HCEC 1CT (cell line): ENCODE measurements around the gene MAP9.
"Not testable (repeated sequence)": the region's sequence is repeated elsewhere in the genome, so short reads cannot be mapped to it uniquely, and the experiment has no call there.

Experiments used
- DNase-seq: peaks from one replicate; pipeline ENCODE4 v3.0.0-alpha.2; 2017

MAP9 gene

DNA sequence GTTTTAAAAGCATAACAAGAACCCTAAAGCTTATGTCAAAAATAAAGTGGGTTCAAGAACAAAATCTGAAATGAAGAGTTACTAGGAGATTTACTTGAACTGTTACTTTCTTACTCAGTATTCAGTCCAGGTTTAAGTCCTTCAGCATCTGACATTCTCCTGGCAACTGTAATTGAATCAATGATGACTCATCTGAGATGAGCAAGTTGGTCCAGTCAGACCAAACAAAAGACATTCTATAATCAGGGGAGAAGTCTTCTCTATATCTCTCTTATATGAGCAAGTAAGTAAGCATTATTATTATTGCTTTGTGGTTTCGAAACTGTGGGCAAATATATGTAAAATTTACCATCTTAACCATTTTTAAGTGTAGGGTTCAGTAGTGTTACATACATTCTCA is 34.6 kb downstream of the MAP9 start:
- DNase-seq: peak; percentile 36

DNA sequence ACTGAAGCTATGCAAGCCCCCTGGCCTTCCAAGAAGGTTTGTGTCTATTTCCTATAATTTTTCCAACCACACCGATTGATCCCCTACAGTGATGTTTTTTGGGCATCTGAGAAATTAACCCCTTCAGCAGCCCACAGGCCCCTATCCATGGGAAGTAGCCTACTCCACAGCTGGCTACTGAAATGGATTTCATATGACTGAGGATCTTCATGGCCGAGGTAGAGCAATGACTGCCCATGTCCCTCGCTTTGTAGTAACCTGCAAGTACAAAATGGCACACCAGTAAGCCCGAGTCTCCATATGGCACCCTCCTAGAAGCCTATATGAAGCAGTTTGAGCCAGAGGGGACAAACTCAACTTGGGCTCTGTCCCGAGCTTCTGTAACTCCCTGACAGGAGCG is 36.8 kb downstream of the MAP9 start:
- DNase-seq: no peak

DNA sequence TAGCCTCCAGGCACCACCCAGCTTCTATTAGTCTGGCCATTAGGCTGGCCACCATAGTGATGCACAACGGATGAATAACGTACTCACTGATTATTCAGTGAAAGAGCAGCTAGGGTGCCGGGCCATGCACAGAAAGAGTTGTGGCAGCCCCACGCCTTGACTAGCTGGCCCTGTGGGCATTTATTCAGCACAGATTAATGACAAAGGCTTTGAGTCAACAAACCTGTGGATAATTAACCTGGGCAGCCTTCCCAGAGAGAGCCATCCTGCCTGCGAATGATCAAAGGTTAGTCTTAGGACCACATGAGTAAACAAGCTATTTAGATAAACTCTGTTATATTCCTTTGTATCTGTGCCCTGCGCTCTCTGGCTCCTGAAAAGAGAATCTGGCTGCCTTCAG is 37.2 kb downstream of the MAP9 start:
- no peak for DNase-seq

DNA sequence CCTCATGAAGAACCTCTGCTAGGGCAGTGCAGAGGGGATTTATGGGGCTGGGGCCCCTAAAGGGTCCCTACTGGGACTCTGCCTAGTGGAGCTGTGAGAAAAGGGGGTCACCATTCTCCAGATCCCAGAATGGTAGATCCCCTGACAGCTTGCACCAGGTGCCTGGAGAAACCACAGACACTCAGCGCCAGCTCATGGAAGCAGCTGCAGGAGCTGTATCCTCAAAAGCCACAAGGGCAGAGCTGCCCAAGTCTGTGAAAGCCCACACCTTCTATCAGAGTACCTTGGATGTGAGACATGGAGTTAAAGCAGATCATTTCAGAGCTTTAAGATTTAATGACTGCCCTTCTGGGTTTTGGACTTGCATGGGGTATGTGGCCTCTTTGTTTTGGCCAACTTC is 38.6 kb downstream of the MAP9 start:
- DNase-seq: no peak

DNA sequence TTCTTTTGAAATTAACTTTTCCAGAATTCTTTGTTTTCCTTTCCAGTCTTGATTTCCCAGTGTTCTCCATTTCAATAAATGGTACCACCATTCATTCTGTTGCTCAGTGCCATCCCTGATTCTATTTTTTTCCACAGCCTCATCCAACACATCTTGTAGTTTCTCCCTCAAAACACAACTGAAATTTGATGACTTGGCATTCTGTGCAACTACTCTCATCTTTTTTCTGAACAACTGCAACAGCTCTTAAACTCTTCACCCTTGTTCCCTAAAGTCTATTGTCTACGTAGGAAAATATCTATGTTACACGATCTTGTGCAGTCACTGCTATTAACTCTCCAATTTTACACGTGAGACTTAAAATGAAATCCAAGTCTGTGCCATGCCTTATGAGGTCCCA is 40.5 kb downstream of the MAP9 start:
- DNase-seq: no peak

DNA sequence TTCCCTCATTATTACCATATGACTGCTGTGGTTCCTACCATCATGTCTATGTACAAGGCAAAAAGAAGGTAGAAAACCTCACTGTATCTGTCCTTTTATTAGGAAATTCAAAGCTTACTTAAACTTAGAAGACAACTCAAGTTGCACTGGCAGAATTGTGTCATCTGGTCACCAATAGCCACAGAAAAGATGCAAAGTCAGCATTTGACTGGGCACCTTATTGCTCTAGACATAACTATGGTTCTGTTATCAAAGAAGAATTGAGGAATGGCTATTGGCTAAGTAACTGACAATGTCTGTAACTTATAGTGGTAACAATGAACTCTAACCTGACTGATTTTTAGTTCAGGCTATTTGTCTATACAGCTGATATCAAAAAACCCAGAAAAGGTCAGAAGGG is 45.3 kb downstream of the MAP9 start:
- DNase-seq: no peak

DNA sequence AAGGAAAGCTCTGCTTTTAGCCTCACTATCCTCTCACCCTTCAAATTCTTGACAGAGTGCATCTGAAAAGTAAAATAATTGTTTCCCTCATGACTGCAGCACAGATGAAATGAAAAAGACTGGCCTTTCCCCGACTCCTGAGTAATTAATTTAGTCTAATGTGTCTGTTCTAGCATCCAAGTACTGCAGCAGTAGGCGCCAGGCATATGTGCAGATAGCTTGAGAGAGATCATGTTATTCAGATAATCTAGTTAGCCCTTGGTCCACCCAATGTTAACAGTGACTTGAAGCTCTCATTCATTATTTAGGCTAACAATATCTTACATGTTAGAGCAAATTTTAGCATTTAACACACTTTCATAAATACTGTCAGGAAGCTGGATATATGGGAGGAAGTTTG is 54.0 kb downstream of the MAP9 start:
- no peak for DNase-seq

DNA sequence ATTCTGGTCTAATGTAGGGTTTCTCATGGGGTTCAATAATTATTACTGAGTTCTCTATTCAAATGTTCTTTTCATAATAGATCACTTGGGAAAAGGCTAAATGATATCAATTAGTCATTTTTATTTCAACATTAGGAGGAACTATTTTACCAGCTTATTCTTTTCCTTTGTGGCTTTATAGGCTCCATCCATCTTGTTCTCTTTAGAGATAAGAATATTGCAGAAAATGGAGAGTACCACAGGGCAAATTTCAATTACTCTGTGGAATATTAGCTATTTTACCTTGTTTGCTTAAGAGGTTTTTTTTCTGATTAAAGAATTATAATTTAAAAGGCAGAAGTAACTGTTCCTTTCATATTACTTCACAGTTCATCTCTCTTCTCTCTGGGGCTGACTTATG is 55.8 kb downstream of the MAP9 start:
- no peak for DNase-seq

DNA sequence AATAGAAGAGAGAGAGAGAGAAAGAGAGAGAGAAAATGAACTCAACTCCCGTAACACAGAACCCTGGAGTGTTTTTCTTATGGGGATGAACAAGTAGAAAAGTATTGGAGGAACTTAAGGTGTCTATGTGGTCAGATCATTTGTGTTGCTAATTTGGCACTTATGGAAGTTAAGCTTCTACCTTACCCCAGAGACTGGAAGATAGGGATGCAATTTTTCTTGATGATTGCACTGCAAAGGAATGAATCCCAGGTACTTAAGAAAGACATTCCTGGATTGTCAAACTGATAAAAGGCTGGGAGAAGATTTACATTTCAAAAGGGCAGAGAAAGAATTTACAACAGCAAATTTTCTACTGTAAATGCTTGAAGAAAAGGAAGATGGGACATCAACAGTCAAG is 57.2 kb downstream of the MAP9 start:
- DNase-seq: no peak

DNA sequence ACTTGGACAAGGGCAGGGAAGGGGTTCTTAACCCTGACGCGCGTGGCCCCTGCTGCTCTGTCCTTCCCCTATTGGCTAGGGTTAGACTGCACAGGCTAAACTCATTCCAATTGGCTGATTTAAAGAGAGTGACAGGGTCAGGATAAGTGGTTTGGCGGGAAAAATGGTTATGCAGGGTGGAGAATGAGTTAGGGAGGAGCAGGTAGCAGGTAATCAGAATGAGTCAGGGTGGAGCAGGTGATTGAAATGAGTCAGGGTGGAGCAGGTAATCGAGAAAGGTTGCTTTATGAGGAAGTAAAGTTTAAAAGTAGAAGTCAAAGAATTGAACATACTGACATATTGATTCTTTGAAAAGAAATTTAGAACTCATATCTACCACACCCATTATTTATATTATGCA is 64.7 kb downstream of the MAP9 start:
- DNase-seq: not testable (repeated sequence)

DNA sequence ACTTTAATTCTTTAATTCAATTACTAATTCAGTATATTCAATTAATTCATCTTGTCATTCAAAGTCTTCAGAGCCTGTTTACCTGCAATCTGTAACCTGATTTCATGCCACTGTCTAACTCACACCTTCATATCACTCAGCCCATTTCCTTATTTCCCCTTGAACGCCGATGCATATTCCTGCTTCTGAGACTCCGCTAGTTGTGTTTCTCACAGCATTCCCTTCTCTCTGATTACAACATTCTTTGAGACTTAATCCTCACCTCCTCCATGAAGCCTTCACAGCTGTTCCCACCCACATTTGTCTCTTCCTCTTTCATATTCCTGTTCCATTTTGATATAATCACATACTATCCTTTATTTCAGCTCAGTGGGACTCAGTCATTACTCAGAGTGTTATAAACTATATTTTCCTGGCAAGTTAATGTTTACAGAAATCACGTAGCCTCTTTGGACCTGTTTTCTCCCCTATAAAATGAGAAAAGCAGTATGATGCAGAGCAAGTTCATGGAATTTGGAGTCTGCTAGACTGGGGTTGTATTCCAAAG is 69.0 kb downstream of the MAP9 start:
- DNase-seq: no peak

DNA sequence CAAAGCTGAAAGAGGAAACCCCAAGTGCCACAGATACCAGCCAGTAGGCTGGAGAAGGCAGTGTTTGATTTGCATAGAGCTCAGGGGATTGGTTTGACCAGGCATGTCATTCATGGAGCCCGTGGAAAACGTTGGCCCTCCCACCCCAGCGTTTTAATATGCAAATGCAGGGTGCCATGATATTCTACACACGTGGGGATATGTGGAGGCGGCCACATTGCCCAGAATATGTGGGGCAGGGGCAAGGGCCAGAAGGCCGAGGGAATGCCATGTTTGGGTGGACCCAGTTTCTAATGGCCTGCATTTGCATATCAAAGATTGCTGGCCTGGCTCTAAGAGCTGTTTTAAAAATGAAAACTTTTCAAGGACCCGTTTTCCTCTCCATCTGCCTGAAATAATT is 71.1 kb downstream of the MAP9 start:
- DNase-seq: no peak

DNA sequence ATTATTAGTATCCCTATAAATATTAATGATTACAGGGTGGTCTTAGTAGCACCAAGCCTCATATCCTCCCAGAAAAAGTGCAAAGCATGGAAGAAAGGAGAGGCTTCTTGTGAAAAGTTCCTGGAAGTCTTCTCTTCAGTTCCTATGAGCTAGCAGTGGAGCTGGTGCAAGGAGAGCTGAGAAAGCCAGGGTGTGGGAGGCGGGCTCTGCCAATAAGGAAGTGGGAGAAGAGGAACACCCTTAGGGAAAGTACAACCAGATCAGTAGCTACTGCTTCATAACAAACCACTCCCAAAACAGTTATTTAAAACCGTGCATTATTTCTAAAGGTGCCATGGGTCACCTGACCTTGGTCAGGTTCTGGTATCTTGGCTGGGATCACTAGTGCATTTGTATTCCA is 72.4 kb downstream of the MAP9 start:
- no peak for DNase-seq

DNA sequence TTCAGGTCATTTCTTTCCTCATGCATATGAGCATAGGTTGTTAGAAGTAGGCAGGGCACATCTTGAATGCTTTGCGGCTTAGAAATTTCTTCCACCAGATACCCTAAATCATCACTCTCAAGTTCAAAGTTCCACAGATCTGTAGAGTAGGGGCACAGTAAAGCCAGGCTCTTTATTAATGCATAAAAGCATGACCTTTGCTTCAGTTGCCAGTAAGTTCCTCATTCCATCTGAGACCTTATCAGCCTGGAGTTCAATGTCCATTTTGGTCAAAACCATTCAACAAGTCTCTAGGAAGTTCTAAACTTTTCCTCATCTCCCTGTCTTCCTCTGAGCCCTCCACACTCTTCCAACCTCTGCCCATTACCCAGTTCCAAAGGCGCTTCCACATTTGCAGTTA is 77.7 kb downstream of the MAP9 start:
- DNase-seq: no peak
